ENCODE results near the gene KLHL5. TPM values are rescaled to one million over a fixed set of nuclear protein-coding genes. Genes with fewer than 3 reads are reported as not detected.

Gene KLHL5
- total RNA-seq, 1 donor from 2014 or later, result 61.5 TPM

DNA sequence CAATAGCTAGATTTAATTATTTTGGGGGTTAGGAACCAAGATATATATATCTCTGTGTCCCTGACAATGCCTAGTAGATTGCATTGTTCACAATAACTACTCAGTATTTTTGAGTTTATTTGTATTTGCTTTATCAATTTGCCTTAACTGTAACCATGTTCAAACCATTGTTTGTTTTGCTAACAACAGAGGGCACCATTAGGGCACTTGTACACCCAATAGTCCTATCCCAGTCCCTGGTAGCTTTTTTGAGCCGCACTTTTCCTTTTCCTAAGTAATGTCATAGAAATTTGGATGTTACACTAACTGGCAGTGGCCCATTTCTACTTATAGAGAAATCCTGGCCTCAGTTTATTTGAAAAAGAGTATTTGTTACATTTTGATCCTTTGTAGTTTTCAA, 575 bp upstream of the KLHL5 start:
- CTCF ChIA-PET, result no interaction called here
- peaks cover 7% of the 10 kb centered on the region for H3K36me3 Mint-ChIP-seq (ENCODE audit: low read depth)
- no peaks in the 10 kb centered on the region for H3K27me3 Mint-ChIP-seq
- ATAC-seq (ENCODE audit: low read depth) (no peak), DNase-seq (no peak)
- no peak overlapping the region for H3K27ac Mint-ChIP-seq
- POLR2A ChIA-PET, result no interaction called here
- intact Hi-C loops (cut with micrococcal nuclease), result no loop called here
- TF ChIP-seq CTCF (IDR thresholded peaks at IDR 0.05), result no peak
- peaks cover 38% of the 10 kb centered on the region for H3K4me1 Mint-ChIP-seq
- H3K9me3 Mint-ChIP-seq, result no peaks in the 10 kb centered on the region
- no peak overlapping the region for H3K4me3 Mint-ChIP-seq

DNA sequence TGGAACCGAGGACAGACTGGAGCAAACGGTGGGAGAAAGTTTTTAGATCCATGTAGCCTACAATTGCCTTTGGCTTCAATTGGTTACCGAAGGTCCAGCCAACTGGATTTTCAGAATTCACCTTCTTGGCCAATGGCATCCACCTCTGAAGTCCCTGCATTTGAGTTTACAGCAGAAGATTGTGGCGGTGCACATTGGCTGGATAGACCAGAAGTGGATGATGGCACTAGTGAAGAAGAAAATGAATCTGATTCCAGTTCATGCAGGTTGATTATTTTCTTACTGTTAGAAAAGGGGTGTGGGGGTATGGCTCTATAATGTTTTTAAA, 702 bp downstream of the KLHL5 start:
- peak overlapping the region; percentile 21 for H3K27ac Mint-ChIP-seq

GRCh38 chr4:39063430-39063829, 1.4 kb downstream of the KLHL5 start:
- DNase-seq (no peak), ATAC-seq (ENCODE audit: low read depth) (no peak)
- POLR2A ChIA-PET, result interaction anchor here (1.3 kb wide), 1 partner anchor 13 kb away, joined by 3 read pairs; no protein-coding TSS in a partner anchor
- no peaks in the 10 kb centered on the region for H3K9me3 Mint-ChIP-seq
- peaks cover 9% of the 10 kb centered on the region for H3K36me3 Mint-ChIP-seq (ENCODE audit: low read depth)
- H3K4me3 Mint-ChIP-seq, result no peak overlapping the region
- CTCF ChIA-PET, result no interaction called here
- H3K27ac Mint-ChIP-seq, result no peak overlapping the region
- H3K27me3 Mint-ChIP-seq, result no peaks in the 10 kb centered on the region
- intact Hi-C loops (cut with micrococcal nuclease), result no loop called here
- no peak for TF ChIP-seq CTCF (IDR thresholded peaks at IDR 0.05)
- peaks cover 43% of the 10 kb centered on the region for H3K4me1 Mint-ChIP-seq

More for the DNA sequence above, 702 bp downstream of the KLHL5 start:
- intact Hi-C loops (cut with micrococcal nuclease), result no loop called here
- POLR2A ChIA-PET, result interaction anchor here (1.3 kb wide), 1 partner anchor 12 kb away, joined by 3 read pairs; no protein-coding TSS in a partner anchor
- CTCF ChIA-PET, result no interaction called here
- Mint-ChIP-seq H3K4me3 (no peak overlapping the region), H3K9me3 (no peaks in the 10 kb centered on the region), H3K4me1 (peaks cover 37% of the 10 kb centered on the region), H3K36me3 (ENCODE audit: low read depth) (peaks cover 4% of the 10 kb centered on the region), H3K27me3 (no peaks in the 10 kb centered on the region)
- no peak for TF ChIP-seq CTCF (IDR thresholded peaks at IDR 0.05)
- DNase-seq (no peak), ATAC-seq (ENCODE audit: low read depth) (no peak)

- H3K27ac Mint-ChIP-seq, result no peak overlapping the region
- DNase-seq (no peak), ATAC-seq (ENCODE audit: low read depth) (no peak)
- H3K36me3 Mint-ChIP-seq (ENCODE audit: low read depth), result peaks cover 16% of the 10 kb centered on the region
- TF ChIP-seq CTCF (IDR thresholded peaks at IDR 0.05), result no peak
- intact Hi-C loops (cut with micrococcal nuclease), result no loop called here
- POLR2A ChIA-PET, result no interaction called here
- CTCF ChIA-PET, result no interaction called here
- no peaks in the 10 kb centered on the region for H3K9me3 Mint-ChIP-seq
- H3K4me3 Mint-ChIP-seq, result no peak overlapping the region
- peaks cover 42% of the 10 kb centered on the region for H3K4me1 Mint-ChIP-seq
- no peaks in the 10 kb centered on the region for H3K27me3 Mint-ChIP-seq
These were observed 4.3 kb downstream of the KLHL5 start for GRCh38 chr4:39066371-39066770.

- no peak overlapping the region for H3K4me3 Mint-ChIP-seq
- no peaks in the 10 kb centered on the region for H3K27me3 Mint-ChIP-seq
- H3K4me1 Mint-ChIP-seq, result peaks cover 36% of the 10 kb centered on the region
- ChIA-PET POLR2A (no interaction called here), CTCF (interaction anchor here (0.6 kb wide), 1 partner anchor 177 kb away, joined by 3 read pairs; no protein-coding TSS in a partner anchor)
- no peak for TF ChIP-seq CTCF (IDR thresholded peaks at IDR 0.05)
- H3K9me3 Mint-ChIP-seq, result no peaks in the 10 kb centered on the region
- intact Hi-C loops (cut with micrococcal nuclease), result no loop called here
- peaks cover 16% of the 10 kb centered on the region for H3K36me3 Mint-ChIP-seq (ENCODE audit: low read depth)
- DNase-seq (no peak), ATAC-seq (ENCODE audit: low read depth) (no peak)
- no peak overlapping the region for H3K27ac Mint-ChIP-seq
These were observed 5.0 kb downstream of the KLHL5 start for GRCh38 chr4:39067031-39067430.
